Psoas muscle (tissue), 8 donors: Measurements from ENCODE around the gene TOMM40L. TPM values are rescaled to one million over a fixed set of nuclear protein-coding genes. Genes with fewer than 3 reads are reported as not detected.

ENCODE experiments used
- ATAC-seq, 4 donors: fragments of 200-7000 bp; cut with Tn5 transposase; one replicate each; pipeline ENCODE4 v1.9.1; 2020; ENCODE audit warnings: moderate library complexity in 3 of 4, mild to moderate bottlenecking in 2 of 4
- DNase-seq, 2 donors: peaks; one replicate each; pipeline ENCODE4 v3.0.0-alpha.2; 2020
- H3K27ac ChIP-seq: fragments of 200-600 bp; one replicate; pipeline ENCODE4 v1.8.0; 2022
- H3K27me3 ChIP-seq, 3 donors: fragments of 200-600 bp in 1 of 3; one replicate each; pipeline versions ENCODE4 v1.6.1 to v1.8.0; 2013 to 2022; ENCODE audit warnings: low read length in 2 of 3, mild to moderate bottlenecking in 2 of 3, moderate library complexity in 1 of 3; ENCODE audit not compliant: insufficient read depth in 3 of 3
- H3K36me3 ChIP-seq, 2 donors: fragments of 200-600 bp in 1 of 2; one replicate each; pipeline versions ENCODE4 v1.6.1 to v1.8.0; 2013 to 2022; ENCODE audit warnings: low read depth in 1 of 2, mild to moderate bottlenecking in 1 of 2, moderate library complexity in 1 of 2; ENCODE audit not compliant: insufficient read depth in 1 of 2
- H3K4me1 ChIP-seq: fragments of 200-600 bp; one replicate; pipeline ENCODE4 v1.8.0; 2022
- H3K4me3 ChIP-seq: fragments of 200-600 bp; one replicate; pipeline ENCODE4 v1.8.0; 2022; ENCODE audit warnings: mild to moderate bottlenecking
- H3K9me3 ChIP-seq: fragments of 200-600 bp; one replicate; pipeline ENCODE4 v1.8.0; 2022
- CTCF ChIP-seq: fragments of 200-600 bp; IDR thresholded peaks from one replicate; pipeline ENCODE4 v1.8.0; 2022; ENCODE audit warnings: antibody characterized with exemption
- WGBS, 3 donors: extraction: QIAGEN DNeasy Blood & Tissue Kit; methylation state at CpG; one replicate each; pipeline versions ENCODE4 v1.1.6 to v1.1.7; 2013; 5-methylcytosine and 5-hydroxymethylcytosine counted together
- intact Hi-C, 2 donors: fragments of 100-400 bp; cut with DNase I; formaldehyde crosslinking; loops; one replicate each; pipeline versions ENCODE4 v1.11.0 to v1.14.2; 2022
- polyA plus RNA-seq, 3 donors: library from polyadenylated mRNA; stranded (reverse); fragments of 200-250 nt; gene quantifications; one replicate each; pipeline ENCODE4 v1.2.3, GENCODE V29; 2013
- total RNA-seq, 4 donors: library from RNA; stranded (reverse); fragmentation: NEBNext Ultra II Directional in 2 of 4; extraction: Animal tissue kit (Norgen Biotek cat#: 25700) in 2 of 4; gene quantifications; one replicate each; pipeline versions ENCODE4 v1.2.1 to v1.2.4, GENCODE V29; 2021 to 2023
- donor health status: healthy with polysubstance abuse.
- donor health status: DM: no; HTN: no; CAD: no; lungs with moderate emphysema.
- donor health status: Bipolar disorder and iron deficiency.
- donor health status: healthy.
- donor health status: DM: yes; HTN: yes; CAD: no.
- donor health status: DM: no; HTN: no; CAD: no.
- donor health status: DM: no; HTN: no; CAD: no.
- donor health status: DM: yes; HTN: yes; CAD: no.

TOMM40L gene
- total and polyA plus RNA-seq, 7 donors, result 10.0 to 39.2 (median 27.9) TPM

GRCh38 chr1:161227196-161227871 is 1.5 kb downstream of the TOMM40L start:
- Histone ChIP-seq H3K9me3 (no peaks in the 10 kb centered on the region), H3K27ac (peak overlapping the region; percentile 77), H3K4me3 (peak overlapping the region; percentile 85), H3K4me1 (peaks cover 12% of the 10 kb centered on the region), H3K36me3 (peaks cover 8 to 32% of the 10 kb centered on the region in 2 donors), H3K27me3 (no peaks in the 10 kb centered on the region)
- DNase-seq (peak; percentile 87 to 92), ATAC-seq (peak; percentile 61 to 76 (median 66))
- peak; percentile 93 for TF ChIP-seq CTCF
- WGBS, 3 donors, result 47 to 49% (median 48%) methylated on average over 11 of the region's 11 CpGs
- intact Hi-C loops, result loop anchor here (2.0 to 5.0 kb wide), 4 partner anchors 65 to 155 kb away; partner anchors contain the start of gene SDHC (in 1 of the 2)

- no peak for ATAC-seq
- 90 to 97% (median 94%) methylated on average over 7 of the region's 7 CpGs for WGBS, 3 donors
- H3K4me3 ChIP-seq, result no peak overlapping the region
Observed at GRCh38 chr1:161228032-161228431, 2.2 kb downstream of the TOMM40L start.

GRCh38 chr1:161229896-161230295 is 4.0 kb downstream of the TOMM40L start:
- DNase-seq, result no peak
- TF ChIP-seq CTCF, result no peak
- 54 to 67% (median 56%) methylated on average over 3 of the region's 3 CpGs for WGBS, 3 donors
- no peak for ATAC-seq
- Histone ChIP-seq H3K4me1 (peaks cover 12% of the 10 kb centered on the region), H3K27me3 (no peaks in the 10 kb centered on the region), H3K9me3 (no peaks in the 10 kb centered on the region), H3K36me3 (peaks cover 8 to 32% of the 10 kb centered on the region in 2 donors), H3K27ac (no peak overlapping the region), H3K4me3 (no peak overlapping the region)
- intact Hi-C loops, result loop anchor here (5.0 kb wide), 3 partner anchors 62 to 152 kb away; partner anchors contain the start of gene SDHC (in 1 of the 2)

More at GRCh38 chr1:161228032-161228431, 2.2 kb downstream of the TOMM40L start:
- Histone ChIP-seq H3K27ac (peak overlapping the region; percentile 77), H3K9me3 (no peaks in the 10 kb centered on the region), H3K36me3 (peaks cover 8 to 32% of the 10 kb centered on the region in 2 donors), H3K4me1 (peaks cover 12% of the 10 kb centered on the region), H3K27me3 (no peaks in the 10 kb centered on the region)
- no peak for DNase-seq
- intact Hi-C loops, result loop anchor here (5.0 kb wide), 3 partner anchors 64 to 154 kb away; partner anchors contain the start of gene SDHC (in 1 of the 2)
- no peak for TF ChIP-seq CTCF

GRCh38 chr1:161230762-161231161 is 4.9 kb downstream of the TOMM40L start:
- no peak overlapping the region for H3K27ac ChIP-seq
- 87 to 95% (median 94%) methylated on average over 7 of the region's 7 CpGs for WGBS, 3 donors
- intact Hi-C loops, result no loop called here
- H3K9me3 ChIP-seq, result no peaks in the 10 kb centered on the region
- no peaks in the 10 kb centered on the region for H3K27me3 ChIP-seq
- no peak overlapping the region for H3K4me3 ChIP-seq
- ATAC-seq (no peak), DNase-seq (no peak)
- no peak for TF ChIP-seq CTCF
- peaks cover 8 to 32% of the 10 kb centered on the region in 2 donors for H3K36me3 ChIP-seq
- peaks cover 7% of the 10 kb centered on the region for H3K4me1 ChIP-seq
